A673 (cell line): ENCODE results near the gene DEXI. TPM values are rescaled to one million over a fixed set of nuclear protein-coding genes. Genes with fewer than 3 reads are reported as not detected.
A peak's percentile ranks its signal among the peaks of the same experiment; 100 is the strongest.

Experiments used
- BruUV-seq: library from RNA; stranded (reverse); fragments of 400-500 nt; replicated peaks from 2 replicates; lab custom pipeline; 2021; lab: Mats Ljungman, UMichigan
- CTCF ChIA-PET: fragments of 300-600 bp; sonication (Branson Sonifier 250); formaldehyde crosslinking; loops from one replicate; lab custom pipeline; 2022; ENCODE audit warnings: antibody characterized with exemption; lab: Charles Lee
- POLR2A ChIA-PET: fragments of 300-600 bp; sonication (Branson Sonifier 250); formaldehyde crosslinking; loops from one replicate; lab custom pipeline; 2022; ENCODE audit warnings: antibody characterized with exemption; ENCODE audit not compliant: low non-redundant PET; lab: Charles Lee
- DNase-seq: peaks from one replicate; pipeline ENCODE4 v3.0.0-alpha.2; 2015; ENCODE audit warnings: low spot score
- H3K27ac ChIP-seq: fragments of 200-600 bp; sonication (generic); 2 replicates; pipeline ENCODE4 v1.5.1; 2016; ENCODE audit warnings: mixed run types, low read depth, mild to moderate bottlenecking, mixed read lengths, antibody characterized with exemption, low read length; ENCODE audit not compliant: poor library complexity, severe bottlenecking
- H3K27me3 ChIP-seq: fragments of 200-600 bp; sonication (generic); replicated peaks from 2 replicates; pipeline ENCODE4 v1.6.1; 2017; ENCODE audit warnings: mixed run types, low read depth, mild to moderate bottlenecking, mixed read lengths, antibody characterized with exemption, low read length; ENCODE audit not compliant: insufficient read depth, poor library complexity
- H3K36me3 ChIP-seq: fragments of 200-600 bp; sonication (generic); 2 replicates; pipeline ENCODE4 v1.6.1; 2016; ENCODE audit warnings: mixed run types, mild to moderate bottlenecking, mixed read lengths, antibody characterized with exemption, low read length; ENCODE audit not compliant: insufficient read depth, poor library complexity, severe bottlenecking
- H3K4me1 ChIP-seq: fragments of 200-600 bp; sonication (generic); 2 replicates; pipeline ENCODE4 v1.6.1; 2017; ENCODE audit warnings: mixed run types, mild to moderate bottlenecking, mixed read lengths, antibody characterized with exemption, low read length; ENCODE audit not compliant: insufficient read depth, poor library complexity, severe bottlenecking
- H3K4me3 ChIP-seq: fragments of 200-600 bp; sonication (generic); 2 replicates; pipeline ENCODE4 v1.5.1; 2016; ENCODE audit warnings: low read depth, mixed run types, mild to moderate bottlenecking, mixed read lengths, low read length; ENCODE audit not compliant: poor library complexity, severe bottlenecking
- H3K9me3 ChIP-seq: fragments of 200-600 bp; sonication (generic); 2 replicates; pipeline ENCODE4 v1.6.1; 2016; ENCODE audit warnings: mixed run types, low read depth, mild to moderate bottlenecking, mixed read lengths, antibody characterized with exemption, low read length; ENCODE audit not compliant: poor library complexity, severe bottlenecking
- EZH2 ChIP-seq: fragments of 200-600 bp; sonication (generic); IDR thresholded peaks from 2 replicates; pipeline ENCODE4 v1.6.1; 2017; ENCODE audit warnings: borderline replicate concordance, low read depth, mild to moderate bottlenecking, mixed read lengths, antibody characterized with exemption, low read length; ENCODE audit not compliant: poor library complexity, severe bottlenecking
- intact Hi-C: fragments of 100-400 bp; cut with micrococcal nuclease; formaldehyde crosslinking; loops from one replicate; pipeline ENCODE4 v1.10.0; 2022; ENCODE audit not compliant: unreplicated experiment
- total RNA-seq: library from RNA; stranded (reverse); gene quantifications from 2 replicates; pipeline ENCODE4 v1.2.3, GENCODE V29; 2021
- TF ChIP-seq, protein P1 (sequence below): fragments of 300-800, 200-600 bp; sonication (generic); conservative IDR thresholded peaks from 2 replicates; pipeline ENCODE4 v1.5.1; 2017; ENCODE audit warnings: low read depth, mild to moderate bottlenecking, antibody characterized with exemption, low read length, moderate library complexity, mixed read lengths

The DEXI gene
- total RNA-seq, 1 experiment from 2014 or later = 30.7 TPM

DNA sequence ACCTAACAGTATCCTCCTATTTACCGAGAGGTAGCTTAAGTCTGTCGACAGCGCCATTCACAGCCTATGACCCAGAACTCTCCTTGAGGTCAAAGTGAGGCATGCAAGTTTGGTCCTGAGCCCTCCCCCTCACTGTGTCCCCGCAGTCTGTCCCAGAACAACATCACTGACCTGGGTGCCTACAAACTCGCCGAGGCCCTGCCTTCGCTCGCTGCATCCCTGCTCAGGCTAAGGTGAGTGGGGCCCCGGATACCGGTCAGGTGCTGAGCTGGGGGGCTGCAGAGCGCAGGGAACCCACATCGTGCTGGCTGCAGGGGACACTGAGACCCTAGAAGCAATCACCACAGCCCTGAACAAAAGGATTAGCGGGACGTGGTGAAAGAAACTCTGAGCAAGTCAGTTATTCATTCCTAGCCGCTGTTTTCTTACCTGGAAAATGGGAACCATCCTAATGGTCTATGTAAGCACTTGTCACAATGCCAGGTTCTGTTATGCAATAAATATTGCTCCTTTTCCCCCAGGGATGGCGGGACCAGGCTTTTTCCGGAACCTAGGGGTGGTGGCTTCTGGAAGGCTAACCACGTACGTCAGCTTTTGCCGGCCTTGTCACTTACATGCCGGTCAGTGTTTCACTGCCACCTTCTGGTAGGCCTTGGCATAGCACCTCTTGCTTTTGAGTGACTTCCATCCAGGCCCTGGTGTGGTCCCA is 23.8 kb downstream of the DEXI start:
- POLR2A ChIA-PET = no interaction called here
- Histone ChIP-seq H3K27ac (no peak overlapping the region), H3K4me1 (no peaks in the 10 kb centered on the region), H3K9me3 (no peaks in the 10 kb centered on the region), H3K27me3 (no peaks in the 10 kb centered on the region), H3K36me3 (no peaks in the 10 kb centered on the region), H3K4me3 (no peak overlapping the region)
- TF ChIP-seq, protein P1, sequence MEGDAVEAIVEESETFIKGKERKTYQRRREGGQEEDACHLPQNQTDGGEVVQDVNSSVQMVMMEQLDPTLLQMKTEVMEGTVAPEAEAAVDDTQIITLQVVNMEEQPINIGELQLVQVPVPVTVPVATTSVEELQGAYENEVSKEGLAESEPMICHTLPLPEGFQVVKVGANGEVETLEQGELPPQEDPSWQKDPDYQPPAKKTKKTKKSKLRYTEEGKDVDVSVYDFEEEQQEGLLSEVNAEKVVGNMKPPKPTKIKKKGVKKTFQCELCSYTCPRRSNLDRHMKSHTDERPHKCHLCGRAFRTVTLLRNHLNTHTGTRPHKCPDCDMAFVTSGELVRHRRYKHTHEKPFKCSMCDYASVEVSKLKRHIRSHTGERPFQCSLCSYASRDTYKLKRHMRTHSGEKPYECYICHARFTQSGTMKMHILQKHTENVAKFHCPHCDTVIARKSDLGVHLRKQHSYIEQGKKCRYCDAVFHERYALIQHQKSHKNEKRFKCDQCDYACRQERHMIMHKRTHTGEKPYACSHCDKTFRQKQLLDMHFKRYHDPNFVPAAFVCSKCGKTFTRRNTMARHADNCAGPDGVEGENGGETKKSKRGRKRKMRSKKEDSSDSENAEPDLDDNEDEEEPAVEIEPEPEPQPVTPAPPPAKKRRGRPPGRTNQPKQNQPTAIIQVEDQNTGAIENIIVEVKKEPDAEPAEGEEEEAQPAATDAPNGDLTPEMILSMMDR = peak; percentile 89
- TF ChIP-seq EZH2 = no peak
- peak; percentile 88 for DNase-seq
- CTCF ChIA-PET = interaction anchor here (0.6 to 1.1 kb wide), 4 partner anchors 97 to 1861 kb away, joined by 3 to 4 read pairs (median 4); partner anchors contain the start of gene NUBP1
- no TSS peak for BruUV-seq
- intact Hi-C loops = loop anchor here (2.0 to 5.0 kb wide), 2 partner anchors 176 to 404 kb away; partner anchors contain the start of gene NUBP1

DNA sequence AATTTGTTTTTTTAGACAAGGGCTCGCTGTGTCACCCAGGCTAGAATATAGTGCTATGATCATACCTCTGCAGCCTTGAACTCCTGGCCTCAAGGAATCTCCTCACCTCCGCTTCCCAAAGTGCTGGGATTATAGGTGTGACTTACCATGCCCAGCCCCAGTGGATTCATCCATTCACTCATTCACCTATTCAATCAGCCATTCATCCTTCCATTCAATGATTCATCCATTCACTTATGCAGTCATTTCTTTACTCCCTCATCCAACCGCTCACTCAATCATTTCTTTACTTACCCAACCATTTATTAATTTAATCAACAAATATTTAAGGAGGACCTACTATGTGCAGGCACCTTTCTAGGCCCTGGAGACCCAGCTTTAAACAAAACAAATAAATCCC is 25.7 kb downstream of the DEXI start:
- TF ChIP-seq EZH2 = no peak
- TF ChIP-seq, protein P1 = no peak
- Histone ChIP-seq H3K27me3 (no peaks in the 10 kb centered on the region), H3K27ac (no peak overlapping the region), H3K9me3 (no peaks in the 10 kb centered on the region), H3K4me3 (no peak overlapping the region), H3K4me1 (no peaks in the 10 kb centered on the region), H3K36me3 (no peaks in the 10 kb centered on the region)
- ChIA-PET CTCF (no interaction called here), POLR2A (no interaction called here)
- intact Hi-C loops = loop anchor here (5.0 kb wide), 1 partner anchor 174 kb away; the partner anchor contains the start of gene NUBP1
- DNase-seq = no peak
- BruUV-seq = no TSS peak

DNA sequence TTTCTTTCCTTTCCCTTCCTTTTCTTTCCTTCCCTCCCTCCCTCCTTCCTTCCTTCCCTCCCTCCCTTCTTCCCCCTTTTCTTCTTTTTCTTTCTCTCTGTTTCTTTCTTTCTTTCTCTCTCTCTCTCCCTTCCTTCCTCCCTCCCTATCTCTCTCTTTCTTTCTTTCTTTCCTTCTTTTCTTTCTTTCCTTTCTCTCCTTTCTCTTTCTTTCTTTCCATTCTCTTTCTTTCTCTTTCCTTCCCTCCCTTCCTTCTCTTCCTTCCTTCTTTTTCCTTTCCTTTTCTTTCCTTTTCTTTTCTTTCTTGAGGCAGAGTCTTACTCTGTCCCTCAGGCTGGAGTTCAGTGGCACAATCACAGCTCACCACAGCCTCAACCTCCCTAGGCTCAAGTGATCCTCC is 31.0 kb downstream of the DEXI start:
- POLR2A ChIA-PET = no interaction called here
- H3K4me3 ChIP-seq = no peak overlapping the region
- intact Hi-C loops = no loop called here
- H3K9me3 ChIP-seq = no peaks in the 10 kb centered on the region
- no TSS peak for BruUV-seq
- TF ChIP-seq, protein P1 = no peak
- TF ChIP-seq EZH2 = no peak
- no peak for DNase-seq
- no peak overlapping the region for H3K27ac ChIP-seq
- CTCF ChIA-PET = no interaction called here
- no peaks in the 10 kb centered on the region for H3K36me3 ChIP-seq
- no peaks in the 10 kb centered on the region for H3K27me3 ChIP-seq
- H3K4me1 ChIP-seq = no peaks in the 10 kb centered on the region
